CD4-positive, alpha-beta T cell treated with Interleukin-17A for 4 hours (primary cell): ENCODE data around the gene TOX2.

ENCODE experiments used
- DNase-seq: peaks from one replicate; pipeline ENCODE4 v3.0.0-alpha.2; 2020; ENCODE audit warnings: mixed read lengths

TOX2 gene

DNA sequence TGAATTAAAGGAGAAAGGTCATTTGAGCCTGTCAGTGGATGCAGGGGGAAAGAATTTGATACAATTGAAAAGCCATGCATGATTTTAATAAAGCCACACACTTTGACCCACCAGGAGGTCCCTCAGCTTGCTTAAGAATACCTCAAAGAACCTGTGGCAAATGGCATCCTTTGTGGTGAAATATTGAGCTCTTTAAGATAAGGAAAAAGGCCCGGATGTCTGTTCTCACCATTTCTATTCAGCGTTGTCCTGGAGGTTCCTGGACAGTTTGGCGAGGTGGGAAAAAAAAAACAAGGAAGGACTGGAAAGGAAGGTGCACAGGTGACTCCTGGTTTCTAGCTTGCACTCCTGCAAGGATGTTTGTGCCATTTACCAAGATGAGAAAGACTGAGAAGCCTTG is 91.0 kb downstream of the TOX2 start:
- no peak for DNase-seq

DNA sequence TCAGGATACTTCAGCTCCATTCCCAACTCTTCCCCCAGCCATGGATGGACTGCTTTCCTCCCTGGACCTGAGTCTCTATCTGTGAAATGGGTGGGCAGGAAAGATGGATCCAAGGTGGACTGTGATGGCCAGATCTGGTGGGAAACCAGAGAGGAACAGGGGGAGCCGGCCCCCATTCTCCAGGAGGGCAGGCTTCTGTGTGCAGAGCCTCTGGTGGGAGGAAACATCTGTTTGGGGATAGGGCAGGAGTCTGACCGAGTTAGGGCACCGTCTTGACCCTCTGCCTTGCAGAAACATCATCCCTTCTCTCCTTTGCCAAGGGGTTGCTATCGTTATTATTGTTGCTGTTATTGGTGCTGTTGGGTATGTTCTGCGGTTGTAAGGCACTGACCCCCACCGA is 91.5 kb downstream of the TOX2 start:
- no peak for DNase-seq

DNA sequence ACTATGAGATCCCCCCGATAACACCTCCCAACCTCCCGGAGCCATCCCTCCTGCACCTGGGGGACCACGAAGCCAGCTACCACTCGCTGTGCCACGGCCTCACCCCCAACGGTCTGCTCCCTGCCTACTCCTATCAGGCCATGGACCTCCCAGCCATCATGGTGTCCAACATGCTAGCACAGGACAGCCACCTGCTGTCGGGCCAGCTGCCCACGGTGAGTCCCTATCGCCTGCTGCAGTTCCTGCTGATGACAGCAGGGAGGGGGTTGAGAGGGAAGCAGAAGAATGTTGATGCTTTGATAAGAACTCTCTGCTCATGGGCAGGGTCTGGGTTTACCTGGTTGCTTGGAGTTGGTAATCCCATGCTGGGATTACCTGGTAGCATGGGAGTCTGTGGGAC is 91.9 kb downstream of the TOX2 start:
- no peak for DNase-seq

DNA sequence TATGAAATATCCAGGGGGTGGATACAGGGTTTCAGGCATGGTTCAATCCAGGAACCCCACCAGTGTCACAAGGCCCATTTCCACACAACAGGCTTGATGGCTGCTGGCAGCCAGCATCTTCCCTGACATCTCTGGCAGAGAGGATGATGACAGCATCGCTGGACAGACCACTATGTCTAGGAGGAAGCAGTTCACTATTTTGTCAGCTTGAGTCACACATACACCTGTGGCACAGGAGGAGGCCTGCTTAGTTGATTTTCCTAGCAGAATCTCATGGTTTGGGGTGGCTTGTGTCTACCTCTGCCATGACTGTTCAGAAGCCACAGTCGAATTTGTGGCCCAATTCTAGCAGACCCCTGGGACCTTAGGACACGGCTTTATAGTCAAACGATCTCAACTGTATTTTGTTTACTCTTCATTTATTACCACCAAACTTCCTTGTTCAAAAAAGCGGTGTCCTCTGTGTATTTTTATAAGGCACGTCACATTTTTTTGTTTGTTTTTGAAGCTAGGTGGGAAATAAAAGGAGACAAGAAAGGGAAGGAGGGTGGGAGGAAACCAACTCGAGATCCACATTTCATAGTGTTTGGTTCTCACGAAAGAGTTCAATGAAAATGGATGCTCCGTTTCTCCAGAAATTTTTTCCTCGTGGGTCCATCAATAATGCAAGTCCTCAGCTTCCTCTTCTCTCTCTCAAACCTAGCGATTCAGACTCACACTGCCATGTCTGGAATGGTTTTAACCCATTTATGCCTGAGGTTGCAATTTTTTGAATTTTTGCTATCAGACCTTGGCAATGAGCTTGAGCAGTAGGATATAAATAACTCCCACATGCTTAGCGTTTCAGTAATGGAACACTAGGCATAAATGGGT is 94.4 kb downstream of the TOX2 start:
- no peak for DNase-seq

DNA sequence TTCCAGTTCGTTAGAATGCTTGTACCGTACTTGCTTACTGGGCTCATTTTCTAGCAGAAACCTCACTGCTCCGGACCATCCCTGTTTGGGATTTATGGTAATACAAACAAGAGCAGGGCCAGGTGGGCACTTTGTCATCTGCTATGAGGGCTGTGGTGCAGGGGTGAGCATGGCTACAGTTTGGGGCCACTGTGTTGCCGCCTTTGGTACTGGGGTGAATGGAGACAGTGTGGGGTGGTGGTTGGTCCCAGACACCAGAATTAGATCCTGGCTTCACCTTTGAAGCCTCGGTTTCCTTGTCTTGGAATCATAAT is 95.0 kb downstream of the TOX2 start:
- DNase-seq, result no peak

DNA sequence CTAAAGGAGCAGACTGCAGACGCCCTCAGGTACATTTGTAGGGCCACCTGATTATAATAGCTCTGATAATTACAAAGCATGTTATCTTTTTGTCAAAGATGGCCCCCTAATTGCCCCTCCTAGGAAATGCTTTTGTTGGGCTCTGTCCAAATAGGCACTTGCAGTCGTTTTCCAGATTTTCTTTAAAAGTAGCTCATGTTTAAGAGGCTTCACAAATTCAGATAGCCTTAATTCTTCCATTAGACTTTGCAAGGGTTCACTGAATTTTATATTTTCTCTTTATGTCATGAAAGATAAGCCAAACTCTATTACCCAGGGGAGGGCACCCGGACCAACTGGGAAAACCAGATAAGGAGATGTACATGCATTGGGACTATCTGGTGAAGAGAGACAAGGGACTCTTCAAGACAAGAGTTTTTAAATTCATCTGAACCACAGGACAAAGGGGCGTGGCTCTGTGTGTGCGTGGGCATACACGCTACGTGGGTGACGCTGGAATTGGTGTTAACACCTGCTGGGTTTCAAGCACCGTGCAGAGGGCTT is 95.6 kb downstream of the TOX2 start:
- peak; percentile 14 for DNase-seq

DNA sequence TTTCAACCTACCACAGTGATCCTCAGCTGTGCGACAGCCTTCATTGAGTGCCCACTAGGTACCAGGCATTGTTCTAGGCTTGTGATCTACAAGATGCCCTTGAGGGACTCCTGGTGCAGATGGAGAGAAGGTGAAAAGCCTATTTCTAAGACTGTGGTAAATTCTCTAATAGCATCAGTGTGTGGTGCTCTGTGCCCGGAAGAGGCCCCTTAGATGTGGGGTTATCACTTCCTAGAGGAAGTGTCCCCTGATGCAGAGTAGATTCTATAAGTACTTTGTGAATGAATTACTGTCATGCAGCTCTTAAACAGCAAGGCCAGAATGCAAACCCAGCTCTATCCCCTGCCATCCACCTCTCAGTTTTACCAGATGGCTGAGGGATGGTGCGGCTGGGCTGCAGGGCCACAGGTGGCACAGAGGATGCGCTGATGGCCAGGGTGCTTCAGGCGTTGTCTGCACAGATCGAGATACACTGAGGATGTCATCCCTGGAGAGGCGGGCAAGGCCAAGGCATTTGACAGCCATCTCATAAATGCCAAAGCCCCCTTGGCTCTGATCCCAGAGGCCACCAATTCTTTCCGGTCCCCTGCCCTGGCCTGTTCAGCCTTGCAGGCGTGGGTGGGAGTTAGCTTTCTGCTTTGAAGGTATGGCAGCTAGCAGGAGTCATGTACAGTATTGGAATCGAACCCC is 96.7 kb downstream of the TOX2 start:
- peak; percentile 19 for DNase-seq

DNA sequence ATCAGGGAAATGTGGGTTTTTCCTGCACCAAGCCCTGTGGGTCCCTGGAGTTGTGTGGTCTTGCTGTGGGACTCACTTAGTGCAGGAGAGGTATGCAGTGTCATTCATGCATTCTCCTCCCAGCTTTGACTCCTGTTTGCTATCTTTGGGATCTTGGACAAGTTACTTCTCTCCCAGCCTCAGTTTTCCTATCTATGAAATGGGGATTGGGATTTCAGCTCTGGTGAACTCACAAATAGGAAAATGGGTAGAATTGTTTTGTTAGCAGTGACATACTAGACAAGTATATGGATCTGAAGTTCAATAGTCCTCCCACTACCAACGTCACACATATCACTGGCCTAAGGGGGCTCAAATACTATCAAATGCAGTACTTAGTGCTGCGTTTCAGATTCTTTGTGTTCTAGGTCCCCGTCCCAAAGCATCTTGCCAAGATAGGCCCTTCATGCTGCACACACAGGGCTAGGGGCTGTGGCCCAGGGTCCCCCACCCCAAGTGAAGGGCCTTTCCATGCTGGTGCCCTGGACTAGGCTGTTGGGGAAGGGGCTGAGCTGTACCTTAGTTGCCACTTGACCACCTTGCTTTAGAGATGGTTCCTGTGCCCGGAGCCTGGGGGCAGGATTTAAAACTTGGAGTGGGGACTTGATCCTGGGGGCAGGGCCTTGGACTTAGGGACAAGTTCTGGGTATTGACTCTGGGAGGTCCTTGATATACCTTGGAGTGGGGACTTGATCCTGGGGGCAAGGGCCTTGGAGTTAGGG is 98.0 kb downstream of the TOX2 start:
- no peak for DNase-seq

DNA sequence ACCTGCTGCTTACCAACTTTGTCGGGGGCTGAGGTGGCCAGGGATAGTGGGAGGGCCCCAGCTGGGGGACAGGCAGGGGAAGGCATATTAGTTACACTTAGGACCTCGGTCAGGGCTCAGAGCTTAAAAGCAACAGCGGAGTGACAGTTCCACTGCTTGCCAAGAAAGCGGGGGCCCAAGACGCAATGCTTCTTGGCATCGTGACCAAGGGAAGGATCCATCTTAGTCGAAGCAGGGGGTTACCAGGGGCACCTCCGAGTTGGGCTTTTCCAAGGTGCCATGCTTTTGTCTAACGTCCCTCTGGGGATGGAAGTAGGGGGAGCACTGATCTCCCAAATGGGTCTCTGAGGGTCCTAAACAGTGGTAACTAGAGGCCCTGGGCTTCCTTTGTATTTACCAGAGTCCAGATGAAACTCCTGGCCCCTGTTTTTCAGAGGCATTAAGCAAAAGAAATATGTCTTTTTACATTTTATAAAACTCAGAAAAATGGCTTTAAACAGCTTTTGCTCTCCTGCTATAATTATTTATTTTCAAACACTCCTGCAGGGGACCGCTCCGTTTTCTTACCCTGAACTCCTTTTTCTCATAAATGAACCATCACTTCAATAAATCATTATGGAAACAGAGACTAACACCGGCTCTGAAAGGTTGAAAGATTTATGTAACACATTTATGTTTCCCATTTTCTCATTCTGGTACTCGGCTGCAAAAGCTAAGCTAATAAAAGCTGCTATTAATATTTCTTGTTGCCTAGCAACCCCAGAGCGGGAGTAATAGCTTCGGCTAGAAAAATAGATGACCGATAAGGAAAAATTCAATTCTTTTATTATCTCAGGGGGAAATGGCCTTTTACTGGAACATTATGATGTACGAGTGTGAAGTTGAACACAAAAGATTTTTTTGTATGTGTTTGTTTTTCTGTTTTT is 100.4 kb downstream of the TOX2 start:
- no peak for DNase-seq

DNA sequence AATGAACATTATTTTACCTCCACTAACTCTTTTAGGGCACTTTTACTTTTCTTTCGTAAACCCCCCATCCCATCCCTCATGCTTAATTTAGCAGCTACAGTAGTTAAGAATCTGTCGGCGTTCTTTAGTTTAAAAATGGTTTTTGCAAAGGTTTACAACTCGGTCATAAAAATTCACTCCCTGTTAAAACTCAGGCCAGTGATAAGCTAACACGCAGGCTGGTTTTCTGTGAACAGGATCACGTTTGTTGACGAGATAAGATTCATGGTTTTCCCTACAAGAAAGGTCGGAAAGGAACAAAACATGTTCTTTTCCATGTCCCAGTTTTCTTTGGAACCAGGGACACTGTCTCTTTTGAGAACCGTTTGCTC is 101.1 kb downstream of the TOX2 start:
- no peak for DNase-seq

DNA sequence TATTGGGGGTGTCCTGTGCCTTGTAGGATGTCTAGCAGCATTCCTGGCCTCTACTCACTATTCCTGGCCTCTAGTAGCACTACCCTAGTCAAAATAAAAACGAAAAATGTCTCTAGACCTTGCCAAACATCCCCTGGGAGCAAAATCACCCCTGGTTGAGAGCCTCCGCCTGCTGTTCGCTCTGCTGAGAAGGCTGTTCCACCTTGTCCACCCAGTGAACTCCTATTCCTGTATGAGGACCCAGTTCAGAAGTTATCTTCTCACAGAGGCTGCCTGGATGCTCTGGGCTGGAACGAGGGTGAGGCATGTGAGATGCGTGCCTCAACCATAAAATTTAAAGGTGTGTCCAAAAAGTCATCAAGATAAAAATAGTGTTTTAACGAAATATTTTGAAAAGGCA is 101.9 kb downstream of the TOX2 start:
- DNase-seq, result no peak

DNA sequence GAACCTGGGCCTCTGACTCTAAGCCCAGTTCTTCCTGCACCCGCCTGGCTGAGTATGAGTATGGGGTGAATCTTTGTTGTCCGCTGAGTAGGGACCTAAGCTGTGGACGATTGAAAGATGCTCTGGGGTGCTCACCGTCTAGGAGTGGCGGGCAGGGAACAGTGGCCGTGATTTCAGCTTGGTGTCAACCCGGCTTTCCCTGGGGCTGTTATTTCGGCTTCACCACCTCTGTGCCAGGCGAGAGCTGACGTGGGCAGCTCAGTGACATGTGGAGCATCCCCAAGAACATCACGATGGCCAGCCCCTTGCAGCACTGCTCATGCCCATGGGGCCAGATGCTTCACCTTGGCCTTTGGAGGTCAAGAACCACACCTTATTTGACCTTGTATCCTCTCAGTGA is 102.6 kb downstream of the TOX2 start:
- DNase-seq, result no peak

DNA sequence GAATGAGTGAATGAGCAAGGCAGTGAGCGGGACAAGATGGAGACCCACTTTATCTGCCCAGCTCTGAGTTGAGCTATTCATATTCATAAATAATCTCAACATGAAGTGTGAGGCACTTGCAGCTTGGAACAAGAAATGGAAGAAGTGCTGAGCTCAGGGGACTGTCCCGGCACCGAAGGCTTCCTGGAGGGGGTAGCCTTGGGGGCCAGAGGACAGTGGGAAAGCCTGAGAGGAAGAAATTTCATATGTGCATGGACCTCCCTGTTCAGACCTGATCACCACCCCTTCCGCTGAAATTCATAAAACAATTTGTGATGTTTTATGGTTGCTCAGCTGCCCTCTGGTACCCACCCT is 103.2 kb downstream of the TOX2 start:
- no peak for DNase-seq

DNA sequence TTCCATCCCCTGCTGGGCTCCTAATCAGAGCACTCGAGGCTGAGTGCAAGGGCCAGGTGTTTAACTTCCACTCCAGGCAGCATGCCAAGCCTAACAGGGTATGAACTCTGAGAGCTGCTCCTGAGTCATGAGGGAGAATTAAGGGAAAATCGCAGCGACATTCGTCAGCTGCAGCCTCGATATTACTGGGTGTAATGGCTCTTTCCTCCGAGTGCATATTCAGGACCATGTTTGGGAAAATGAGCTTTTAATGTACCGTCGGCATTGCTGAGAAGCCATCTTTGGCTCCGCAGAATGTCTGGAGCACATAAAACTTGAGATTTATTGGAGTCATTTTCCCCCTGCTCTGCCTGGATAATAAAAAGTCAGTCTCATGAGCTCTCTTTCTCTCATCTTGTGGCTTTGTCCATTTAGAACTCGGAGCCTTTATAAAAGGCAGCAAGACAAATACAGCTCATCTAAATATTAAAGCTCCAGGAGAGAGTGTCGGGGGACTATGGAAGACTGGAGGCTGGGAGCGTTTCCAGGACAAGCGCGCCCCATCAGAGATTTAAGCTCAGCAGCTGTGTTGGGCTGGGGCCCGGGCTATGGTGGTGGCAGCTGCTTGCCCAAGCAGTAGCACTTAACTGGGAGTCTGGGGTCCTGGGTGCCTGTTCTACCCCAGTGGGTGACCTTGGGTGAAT is 103.7 kb downstream of the TOX2 start:
- DNase-seq, result no peak

DNA sequence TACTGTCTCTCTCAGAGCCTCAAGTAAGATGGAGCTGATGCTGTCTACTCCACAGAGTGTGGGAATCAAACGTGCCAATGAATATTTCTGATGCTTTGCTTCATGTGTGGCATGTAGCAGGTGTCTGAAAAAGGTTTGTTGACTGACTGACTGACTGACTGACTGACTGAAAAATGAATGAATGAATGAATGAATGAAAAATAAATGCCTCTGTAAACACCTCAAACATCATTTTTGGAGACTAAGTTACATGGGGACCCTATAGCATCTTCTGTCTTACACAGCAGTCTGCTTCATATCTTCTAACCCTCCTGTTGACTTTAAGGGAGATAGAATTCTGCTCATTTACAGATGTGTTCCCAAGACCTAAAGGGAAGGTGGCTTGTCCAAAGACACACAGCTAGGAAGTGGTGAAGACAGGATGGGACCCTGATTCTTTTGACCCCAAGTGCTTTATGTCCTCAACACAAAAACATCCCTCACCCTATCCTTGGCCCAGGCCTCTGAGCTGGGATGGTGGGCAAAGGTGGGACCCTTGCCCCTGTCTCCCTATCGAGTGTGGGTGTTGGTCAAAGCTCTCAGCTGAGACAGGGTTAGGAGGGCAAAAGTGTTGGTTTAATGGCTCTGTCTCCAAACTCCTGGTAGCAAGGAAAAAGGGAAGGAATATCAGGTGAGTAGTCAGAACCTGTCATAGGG is 104.4 kb downstream of the TOX2 start:
- DNase-seq, result no peak

DNA sequence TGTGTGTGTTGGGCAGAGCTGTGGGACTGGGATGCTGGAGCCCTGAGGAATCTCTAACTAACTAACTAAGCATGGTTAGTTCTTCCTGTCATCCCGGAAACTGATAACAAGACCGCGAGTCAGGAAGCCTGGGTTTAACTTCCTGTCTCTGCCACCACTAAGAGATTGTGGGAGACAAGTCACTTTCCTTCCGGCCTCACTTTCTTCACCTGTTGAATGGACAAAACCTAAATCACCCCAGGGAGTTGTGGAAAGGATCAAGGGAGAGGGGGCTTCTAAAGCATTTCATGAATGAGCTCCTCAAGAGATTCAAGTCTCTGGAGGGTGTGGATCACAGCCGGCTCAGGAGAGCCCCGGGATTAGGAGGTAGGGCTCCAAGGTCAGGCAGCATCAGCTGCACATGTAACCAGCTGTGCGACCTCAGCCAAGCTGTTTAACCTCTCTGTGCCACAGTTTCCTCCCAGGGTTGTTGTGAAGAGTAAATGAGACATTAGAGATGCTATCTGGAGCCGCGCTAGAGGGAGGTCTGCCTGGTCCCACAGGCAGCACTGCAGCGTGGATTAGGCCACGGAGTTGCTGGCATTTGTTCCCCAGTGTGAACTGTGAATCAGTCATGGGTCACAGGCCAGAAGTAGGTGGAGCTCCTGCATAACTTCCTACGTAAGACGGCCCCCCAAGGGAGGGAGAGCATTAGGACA is 105.1 kb downstream of the TOX2 start:
- DNase-seq, result peak; percentile 46

DNA sequence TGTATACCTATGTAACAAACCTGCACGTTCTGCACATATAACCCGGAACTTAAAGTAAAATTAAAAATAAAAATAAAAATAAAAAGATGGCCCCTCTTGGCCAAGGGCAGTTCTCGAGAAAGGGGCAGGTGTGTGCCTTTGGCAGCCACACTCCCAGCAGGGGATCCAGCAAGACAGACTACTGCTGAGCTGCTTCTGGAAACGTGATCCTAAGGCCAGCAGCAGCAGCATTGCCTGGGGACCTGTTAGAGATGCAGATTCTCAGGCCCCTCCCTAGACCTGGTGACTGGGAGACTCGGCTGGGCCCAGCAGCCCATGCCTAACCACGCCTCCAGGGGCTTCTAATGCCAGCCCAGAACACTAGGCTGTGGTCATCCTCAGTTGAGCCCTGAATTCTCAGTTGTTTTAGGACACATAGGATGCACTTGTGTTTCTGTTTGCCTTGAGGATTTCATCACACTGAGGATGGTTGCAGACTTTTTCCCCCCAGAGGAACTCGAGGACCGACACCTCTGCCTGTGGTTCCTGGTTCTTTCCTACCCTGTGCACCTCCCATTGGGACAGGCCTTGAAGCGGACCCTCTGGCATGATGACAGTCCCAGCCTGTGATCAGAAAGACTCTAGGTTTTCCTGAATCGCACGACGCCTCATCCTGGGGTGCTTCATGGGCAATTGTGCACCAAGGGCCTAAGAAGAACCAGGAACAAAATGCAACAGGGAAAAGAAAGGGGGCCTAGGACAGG is 105.9 kb downstream of the TOX2 start:
- DNase-seq, result no peak

DNA sequence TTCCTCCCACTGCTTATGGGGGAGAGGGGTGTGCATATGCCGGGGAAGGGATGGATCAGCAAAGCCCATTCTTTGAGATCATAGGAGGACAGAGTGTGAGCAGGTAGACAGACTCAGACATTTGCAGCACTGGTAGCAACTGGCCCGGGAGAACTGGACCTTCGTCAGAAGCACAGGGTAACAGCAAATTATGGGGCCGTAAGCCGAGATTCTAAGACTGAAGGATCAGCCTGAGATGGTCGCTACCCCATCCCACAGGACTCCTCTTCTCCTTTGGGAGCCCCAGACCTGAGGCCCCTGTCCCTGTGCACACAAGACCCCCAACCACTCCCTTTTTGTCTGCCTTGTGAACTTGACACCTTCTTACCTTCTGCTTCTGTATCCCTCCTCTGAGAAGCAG is 106.5 kb downstream of the TOX2 start:
- no peak for DNase-seq

DNA sequence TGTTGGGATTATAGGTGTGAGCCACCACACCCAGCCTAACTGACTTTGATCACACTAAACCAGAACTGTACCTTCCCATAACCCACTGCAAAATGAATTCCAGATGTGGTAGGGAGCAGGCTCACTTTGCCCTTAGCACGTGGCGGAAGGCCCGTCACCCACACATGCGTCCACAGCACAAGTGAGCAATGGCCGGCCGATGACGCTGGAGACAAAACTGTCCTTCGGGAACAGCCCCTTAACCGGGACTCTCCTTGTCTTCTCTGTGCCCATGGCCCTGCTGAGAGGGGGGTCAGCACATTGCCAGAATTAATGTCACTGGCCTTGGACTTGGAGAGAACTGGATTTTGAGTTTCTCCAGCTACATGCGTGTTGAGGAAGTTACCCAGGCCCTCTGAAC is 107.2 kb downstream of the TOX2 start:
- DNase-seq, result no peak

DNA sequence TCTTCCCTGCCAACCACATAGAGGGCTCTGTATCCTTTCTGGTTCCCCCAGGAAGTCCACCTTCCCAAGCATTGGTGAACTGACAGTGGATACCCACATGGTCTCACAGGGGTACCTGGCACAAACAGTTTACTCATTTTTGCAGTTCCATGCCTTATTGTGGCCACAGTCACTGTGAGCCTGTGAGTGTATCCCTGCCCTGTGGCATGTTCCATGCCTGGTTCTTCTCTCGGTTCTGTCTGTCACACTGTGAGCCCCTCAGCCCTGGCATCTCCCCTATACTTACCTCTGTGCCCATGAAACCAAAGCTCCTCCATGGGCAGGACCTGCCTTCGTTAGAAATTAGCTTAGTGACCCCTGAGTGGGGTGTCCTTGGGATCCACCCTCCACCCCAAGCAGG is 107.8 kb downstream of the TOX2 start:
- no peak for DNase-seq
